Upper lobe of left lung (tissue), 6 donors: ENCODE results near the gene RNF38. TPM values are rescaled to one million over a fixed set of nuclear protein-coding genes. Genes with fewer than 3 reads are reported as not detected.

ENCODE experiments used
- ATAC-seq, 2 donors: fragments of 200-7000 bp; cut with Tn5 transposase; one replicate each; pipeline ENCODE4 v1.9.1; 2022; ENCODE audit warnings: mild to moderate bottlenecking in 2 of 2, moderate library complexity in 2 of 2; ENCODE audit not compliant: low FRiP score in 2 of 2
- DNase-seq, 2 donors: peaks; one replicate each; pipeline ENCODE4 v3.0.0-alpha.2; 2019 to 2020
- H3K27ac ChIP-seq, 4 donors: fragments of 200-600 bp; sonication (generic); one replicate each; pipeline ENCODE4 v1.5.1; 2016 to 2019
- H3K27me3 ChIP-seq, 4 donors: fragments of 200-600 bp; sonication (generic); one replicate each; pipeline ENCODE4 v1.5.1; 2017 to 2019
- H3K36me3 ChIP-seq, 4 donors: fragments of 200-600 bp; sonication (generic); one replicate each; pipeline ENCODE4 v1.5.1; 2016 to 2019
- H3K4me1 ChIP-seq, 4 donors: fragments of 200-600 bp; sonication (generic); one replicate each; pipeline ENCODE4 v1.5.1; 2018 to 2019
- H3K4me3 ChIP-seq, 4 donors: fragments of 200-600 bp; sonication (generic); one replicate each; pipeline ENCODE4 v1.5.1; 2017 to 2019; ENCODE audit warnings: mild to moderate bottlenecking in 2 of 4, moderate library complexity in 1 of 4
- H3K9me3 ChIP-seq, 4 donors: fragments of 200-600 bp; sonication (generic); one replicate each; pipeline ENCODE4 v1.5.1; 2018 to 2019
- EP300 ChIP-seq, 4 donors: sonication (generic); formaldehyde crosslinking; IDR thresholded peaks; one replicate each; pipeline ENCODE4 v1.5.1; 2017; ENCODE audit warnings: antibody characterized with exemption in 4 of 4, control low read depth in 2 of 4
- POLR2A ChIP-seq, 4 donors: fragments of 450-650 bp; IDR thresholded peaks; one replicate each; pipeline ENCODE4 v1.5.1; 2016 to 2017; ENCODE audit warnings: antibody characterized with exemption in 4 of 4, mild to moderate bottlenecking in 2 of 4
- POLR2AphosphoS5 ChIP-seq, 2 donors: sonication (generic); formaldehyde crosslinking; IDR thresholded peaks; one replicate each; pipeline ENCODE4 v1.5.1; 2017; ENCODE audit warnings: antibody characterized with exemption in 2 of 2
- WGBS, 2 donors: methylation state at CpG; one replicate each; pipeline ENCODE4 v1.1.5; 2017 to 2018; 5-methylcytosine and 5-hydroxymethylcytosine counted together
- total RNA-seq, 6 donors: library from RNA; depleted of rRNA in 4 of 6; stranded (reverse); fragments of >200 nt in 4 of 6; gene quantifications; one replicate each; pipeline versions ENCODE4 v1.1.0 to v1.2.1, GENCODE V29; 2016 to 2021
- TF ChIP-seq, protein P1 (sequence below), 6 experiments: fragments of 450-650 bp in 4 of 6; fragments of 200-600 bp in 2 of 6; sonication (generic) in 2 of 6; IDR thresholded peaks; one replicate each; pipeline ENCODE4 v1.5.1; 2016 to 2019; ENCODE audit warnings: antibody characterized with exemption in 6 of 6
- donor health status: DM: no; HTN: no; CAD: no; lungs with moderate emphysema.
- donor health status: DM: no; HTN: yes; CAD: no; lungs with severe emphysema.

Gene RNF38
- total RNA-seq, 6 donors from 2014 or later = 17.4 to 41.9 (median 34.3) TPM

DNA sequence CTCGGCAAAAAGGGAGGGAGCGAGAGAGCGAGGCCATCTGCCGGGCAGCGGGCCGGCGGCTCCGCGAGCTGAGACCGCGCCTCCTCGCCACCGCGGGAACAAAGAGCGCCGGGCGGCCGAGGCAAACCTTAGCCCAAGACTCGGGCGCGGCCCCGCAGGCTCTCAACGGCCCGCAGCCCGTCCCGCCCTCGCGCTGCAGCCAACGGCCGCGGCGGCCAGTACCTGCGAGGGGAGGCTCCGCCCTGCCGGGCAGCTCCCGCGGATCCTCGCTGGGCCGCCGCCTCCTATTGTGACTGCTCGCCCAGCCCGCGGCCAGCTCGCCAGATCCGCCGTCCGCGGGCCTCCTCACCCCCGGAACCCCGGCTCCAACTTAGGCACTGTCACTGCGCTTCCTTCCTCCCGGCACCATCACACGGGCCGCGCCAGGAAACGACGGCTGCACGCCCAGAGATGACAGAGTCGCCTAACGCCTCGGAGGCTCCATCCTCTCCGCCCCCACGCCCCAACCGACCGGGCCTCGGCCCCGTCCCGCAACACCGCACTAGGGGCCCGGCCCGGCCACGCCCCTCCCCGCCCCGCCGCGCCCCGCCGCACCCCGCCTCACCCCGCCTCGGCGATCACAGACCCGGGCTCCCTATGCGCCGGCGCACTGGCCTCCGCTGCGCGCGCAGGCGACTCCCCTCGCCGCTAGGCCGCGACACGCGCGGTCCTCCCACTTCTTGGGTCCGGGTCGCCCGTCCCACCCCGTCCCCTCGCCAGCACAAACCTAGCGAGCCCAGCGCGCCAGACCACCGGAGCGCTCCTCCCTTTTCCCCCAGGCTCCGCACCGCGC, 479 bp upstream of the RNF38 start:
- H3K36me3 ChIP-seq = peaks cover 0 to 6% (median 0%) of the 10 kb centered on the region in 4 donors
- peak overlapping the region; percentile 93 to 97 (median 96) for H3K27ac ChIP-seq
- ATAC-seq = peak; percentile 93 to 98
- TF ChIP-seq EP300 (IDR thresholded peaks at IDR 0.05) (peak in 1 of 4 donors; percentile 12), POLR2AphosphoS5 (IDR thresholded peaks at IDR 0.05) (peak in 1 of 2 donors; percentile 56), POLR2A (IDR thresholded peaks at IDR 0.05) (peak in 3 of 4 donors; percentile 41 to 73 (median 62))
- TF ChIP-seq, protein P1, sequence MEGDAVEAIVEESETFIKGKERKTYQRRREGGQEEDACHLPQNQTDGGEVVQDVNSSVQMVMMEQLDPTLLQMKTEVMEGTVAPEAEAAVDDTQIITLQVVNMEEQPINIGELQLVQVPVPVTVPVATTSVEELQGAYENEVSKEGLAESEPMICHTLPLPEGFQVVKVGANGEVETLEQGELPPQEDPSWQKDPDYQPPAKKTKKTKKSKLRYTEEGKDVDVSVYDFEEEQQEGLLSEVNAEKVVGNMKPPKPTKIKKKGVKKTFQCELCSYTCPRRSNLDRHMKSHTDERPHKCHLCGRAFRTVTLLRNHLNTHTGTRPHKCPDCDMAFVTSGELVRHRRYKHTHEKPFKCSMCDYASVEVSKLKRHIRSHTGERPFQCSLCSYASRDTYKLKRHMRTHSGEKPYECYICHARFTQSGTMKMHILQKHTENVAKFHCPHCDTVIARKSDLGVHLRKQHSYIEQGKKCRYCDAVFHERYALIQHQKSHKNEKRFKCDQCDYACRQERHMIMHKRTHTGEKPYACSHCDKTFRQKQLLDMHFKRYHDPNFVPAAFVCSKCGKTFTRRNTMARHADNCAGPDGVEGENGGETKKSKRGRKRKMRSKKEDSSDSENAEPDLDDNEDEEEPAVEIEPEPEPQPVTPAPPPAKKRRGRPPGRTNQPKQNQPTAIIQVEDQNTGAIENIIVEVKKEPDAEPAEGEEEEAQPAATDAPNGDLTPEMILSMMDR (IDR thresholded peaks at IDR 0.05) = peak in 3 of 6 experiments; percentile 16 to 40 (median 17)
- WGBS, 2 donors = 0% methylated on average over 10 to 58 of the region's 111 CpGs
- no peaks in the 10 kb centered on the region for H3K9me3 ChIP-seq
- no peaks in the 10 kb centered on the region for H3K27me3 ChIP-seq
- peak; percentile 90 to 99 for DNase-seq
- H3K4me3 ChIP-seq = peak overlapping the region; percentile 63 to 94 (median 90)
- peaks cover 16 to 30% (median 21%) of the 10 kb centered on the region in 4 donors for H3K4me1 ChIP-seq

GRCh38 chr9:36398745-36399144, 1.3 kb downstream of the RNF38 start:
- no peak for DNase-seq
- Histone ChIP-seq H3K27me3 (no peaks in the 10 kb centered on the region), H3K4me3 (peak overlapping the region in 1 of 4 donors; percentile 1), H3K9me3 (no peaks in the 10 kb centered on the region), H3K4me1 (peaks cover 16 to 37% (median 22%) of the 10 kb centered on the region in 4 donors), H3K36me3 (peaks cover 0 to 6% (median 0%) of the 10 kb centered on the region in 4 donors), H3K27ac (peak overlapping the region in 1 of 4 donors; percentile 93)
- TF ChIP-seq POLR2A (IDR thresholded peaks at IDR 0.05) (no peak), POLR2AphosphoS5 (IDR thresholded peaks at IDR 0.05) (no peak), EP300 (IDR thresholded peaks at IDR 0.05) (no peak)
- TF ChIP-seq, protein P1 (IDR thresholded peaks at IDR 0.05) = no peak
- no peak for ATAC-seq

GRCh38 chr9:36396985-36397384, 3.1 kb downstream of the RNF38 start:
- Histone ChIP-seq H3K9me3 (no peaks in the 10 kb centered on the region), H3K27me3 (no peaks in the 10 kb centered on the region), H3K27ac (no peak overlapping the region), H3K36me3 (peaks cover 0 to 6% (median 0%) of the 10 kb centered on the region in 4 donors), H3K4me1 (peaks cover 16 to 37% (median 26%) of the 10 kb centered on the region in 4 donors), H3K4me3 (no peak overlapping the region)
- DNase-seq = peak in 1 of 2 donors; percentile 33
- 85 to 86% methylated on average over 9 of the region's 9 CpGs for WGBS, 2 donors
- ATAC-seq = no peak
- TF ChIP-seq, protein P1 (IDR thresholded peaks at IDR 0.05) = no peak
- TF ChIP-seq POLR2AphosphoS5 (IDR thresholded peaks at IDR 0.05) = no peak
- TF ChIP-seq POLR2A (IDR thresholded peaks at IDR 0.05) = no peak
- no peak for TF ChIP-seq EP300 (IDR thresholded peaks at IDR 0.05)

DNA sequence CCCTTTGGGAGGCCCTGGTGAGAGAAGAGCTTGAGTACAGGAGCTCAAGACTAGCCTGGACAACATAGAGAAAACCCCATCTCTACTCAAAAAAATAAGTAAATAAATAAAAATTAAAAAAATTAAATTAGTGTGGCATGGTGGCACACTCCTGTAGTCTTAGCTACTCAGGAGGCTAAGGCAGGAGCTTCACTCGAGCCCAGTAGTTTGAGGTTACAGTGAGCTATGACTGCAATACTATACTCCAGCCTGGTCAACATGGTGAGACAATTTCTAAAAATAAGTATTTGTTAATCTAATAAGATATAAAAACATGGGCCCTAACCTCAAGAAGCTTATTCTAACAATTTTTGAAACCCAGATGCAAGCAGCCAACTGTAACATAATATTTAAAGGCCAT, 7.6 kb downstream of the RNF38 start:
- no peak overlapping the region for H3K4me3 ChIP-seq
- no peak for ATAC-seq
- peaks cover 3 to 40% (median 14%) of the 10 kb centered on the region in 4 donors for H3K4me1 ChIP-seq

More for the DNA sequence above, 7.6 kb downstream of the RNF38 start:
- Histone ChIP-seq H3K9me3 (no peaks in the 10 kb centered on the region), H3K36me3 (peaks cover 0 to 6% (median 0%) of the 10 kb centered on the region in 4 donors), H3K27ac (no peak overlapping the region), H3K27me3 (no peaks in the 10 kb centered on the region)
- WGBS, 2 donors = 85 to 92% methylated on average over 1 of the region's 1 CpG
- DNase-seq = no peak
- TF ChIP-seq POLR2AphosphoS5 (IDR thresholded peaks at IDR 0.05) = no peak
- TF ChIP-seq EP300 (IDR thresholded peaks at IDR 0.05) = no peak
- TF ChIP-seq, protein P1 (IDR thresholded peaks at IDR 0.05) = no peak
- TF ChIP-seq POLR2A (IDR thresholded peaks at IDR 0.05) = no peak
